PC-3 (cell line): ENCODE data around the gene SYNPO2L.

Source experiments
- EZH2phosphoT487 ChIP-seq: fragments of 300-600 bp; sonication (generic); IDR thresholded peaks from 2 replicates; pipeline ENCODE4 v1.6.1; 2018; ENCODE audit warnings: mild to moderate bottlenecking, antibody characterized with exemption, low read length, borderline replicate concordance
- TF ChIP-seq, protein P1 (sequence below): fragments of 300-600 bp; sonication (generic); conservative IDR thresholded peaks from 2 replicates; pipeline ENCODE4 v1.5.1; 2017; ENCODE audit warnings: antibody characterized with exemption, low read depth, mild to moderate bottlenecking, low read length

DNA sequence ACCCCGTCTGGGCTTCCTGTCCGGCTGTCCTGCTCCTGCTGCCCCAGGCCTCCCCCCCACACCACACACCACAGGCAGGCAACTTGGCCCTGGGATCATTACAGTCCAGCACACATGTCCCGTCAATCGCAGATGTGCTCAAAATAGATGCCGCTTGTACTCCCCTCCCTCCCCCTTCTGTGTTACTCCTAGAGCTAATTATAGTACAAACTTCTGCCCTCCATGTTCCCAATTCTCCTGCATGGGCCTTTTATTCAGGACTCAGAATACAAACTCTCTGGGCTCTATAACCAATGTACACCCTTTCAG, at the start of gene SYNPO2L:
- TF ChIP-seq, protein P1, sequence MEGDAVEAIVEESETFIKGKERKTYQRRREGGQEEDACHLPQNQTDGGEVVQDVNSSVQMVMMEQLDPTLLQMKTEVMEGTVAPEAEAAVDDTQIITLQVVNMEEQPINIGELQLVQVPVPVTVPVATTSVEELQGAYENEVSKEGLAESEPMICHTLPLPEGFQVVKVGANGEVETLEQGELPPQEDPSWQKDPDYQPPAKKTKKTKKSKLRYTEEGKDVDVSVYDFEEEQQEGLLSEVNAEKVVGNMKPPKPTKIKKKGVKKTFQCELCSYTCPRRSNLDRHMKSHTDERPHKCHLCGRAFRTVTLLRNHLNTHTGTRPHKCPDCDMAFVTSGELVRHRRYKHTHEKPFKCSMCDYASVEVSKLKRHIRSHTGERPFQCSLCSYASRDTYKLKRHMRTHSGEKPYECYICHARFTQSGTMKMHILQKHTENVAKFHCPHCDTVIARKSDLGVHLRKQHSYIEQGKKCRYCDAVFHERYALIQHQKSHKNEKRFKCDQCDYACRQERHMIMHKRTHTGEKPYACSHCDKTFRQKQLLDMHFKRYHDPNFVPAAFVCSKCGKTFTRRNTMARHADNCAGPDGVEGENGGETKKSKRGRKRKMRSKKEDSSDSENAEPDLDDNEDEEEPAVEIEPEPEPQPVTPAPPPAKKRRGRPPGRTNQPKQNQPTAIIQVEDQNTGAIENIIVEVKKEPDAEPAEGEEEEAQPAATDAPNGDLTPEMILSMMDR: no peak
- no peak for TF ChIP-seq EZH2phosphoT487
